Stimulated activated CD4-positive, alpha-beta T cell treated with anti-CD3 and anti-CD28 coated beads, Interleukin-2, amount 100 ng/mL, for 48 hours (primary cell): ENCODE results near the gene CDH9.
"Not testable (repeated sequence)": the region's sequence is repeated elsewhere in the genome, so short reads cannot be mapped to it uniquely, and the experiment has no call there.

ENCODE experiments used
- DNase-seq, 2 donors: peaks; one replicate each; pipeline ENCODE4 v3.0.0-alpha.2; 2020

Gene CDH9

GRCh38 chr5:26942481-26942880 is 95.9 kb downstream of the CDH9 start:
- DNase-seq, result no peak

GRCh38 chr5:26940994-26941393 is 97.4 kb downstream of the CDH9 start:
- DNase-seq, result no peak

- DNase-seq, result no peak
Observed at GRCh38 chr5:26932238-26932637, 106.1 kb downstream of the CDH9 start.

- no peak for DNase-seq
Observed at GRCh38 chr5:26921439-26921838, 116.9 kb downstream of the CDH9 start.

- DNase-seq, result no peak
Observed at GRCh38 chr5:26903469-26903868, 134.9 kb downstream of the CDH9 start.

- DNase-seq, result no peak
Observed at GRCh38 chr5:26894719-26895263, 143.6 kb downstream of the CDH9 start.

GRCh38 chr5:26893078-26893477 is 145.3 kb downstream of the CDH9 start:
- no peak for DNase-seq

- DNase-seq, result no peak
Observed at GRCh38 chr5:26889815-26890214, 148.6 kb downstream of the CDH9 start.

GRCh38 chr5:26884481-26884880 is 153.9 kb downstream of the CDH9 start:
- no peak for DNase-seq

- no peak for DNase-seq
Observed at GRCh38 chr5:26883375-26883774, 155.0 kb downstream of the CDH9 start.

GRCh38 chr5:26881901-26882300 is 156.5 kb downstream of the CDH9 start:
- DNase-seq, result no peak

GRCh38 chr5:26877154-26877553 is 161.2 kb downstream of the CDH9 start:
- no peak for DNase-seq

GRCh38 chr5:26872337-26872736 is 166.0 kb downstream of the CDH9 start:
- DNase-seq, result no peak

- DNase-seq, result no peak
Observed at GRCh38 chr5:26869781-26870180, 168.6 kb downstream of the CDH9 start.

- no peak for DNase-seq
Observed at GRCh38 chr5:26868504-26868903, 169.9 kb downstream of the CDH9 start.

- no peak for DNase-seq
Observed at GRCh38 chr5:26864061-26864460, 174.3 kb downstream of the CDH9 start.

GRCh38 chr5:26856238-26856637 is 182.1 kb downstream of the CDH9 start:
- DNase-seq, result no peak

GRCh38 chr5:26852450-26852849 is 185.9 kb downstream of the CDH9 start:
- not testable (repeated sequence) for DNase-seq

- DNase-seq, result no peak
Observed at GRCh38 chr5:26847041-26847736, 191.2 kb downstream of the CDH9 start.

GRCh38 chr5:26843677-26844076 is 194.7 kb downstream of the CDH9 start:
- DNase-seq, result no peak

GRCh38 chr5:26833596-26833995 is 204.8 kb downstream of the CDH9 start:
- no peak for DNase-seq
